ENCODE results near the gene MATN3.

- TF ChIP-seq CTCF (IDR thresholded peaks at IDR 0.05; ENCODE audit: extremely low read depth in 1 of 2, insufficient read depth in 1 of 2, low read depth in 1 of 2, low read length in 2 of 2) (no peak), POLR2A (IDR thresholded peaks at IDR 0.05; ENCODE audit: low read depth, low read length) (no peak), MAX (IDR thresholded peaks at IDR 0.05; ENCODE audit: insufficient read depth, insufficient read length) (no peak), EZH2 (IDR thresholded peaks at IDR 0.05; ENCODE audit: borderline replicate concordance, low read depth, low read length, severe bottlenecking) (no peak), MYC (IDR thresholded peaks at IDR 0.05; ENCODE audit: low read depth, low read length) (no peak), GATA2 (IDR thresholded peaks at IDR 0.05; ENCODE audit: insufficient read depth, insufficient read length, low read depth, low read length) (peak; percentile 93)
These were observed 32.5 kb downstream of the MATN3 start for GRCh38 chr2:19979932-19980331.

Measured in endothelial cell of umbilical vein (primary cell).